Activated B cell treated with CpG ODN at 0.5 μM for 24 hours (primary cell): ENCODE data around the gene C9. TPM values are rescaled to one million over a fixed set of nuclear protein-coding genes. Genes with fewer than 3 reads are reported as not detected.

ENCODE experiments used
- ATAC-seq: fragments of 200-7000 bp; cut with Tn5 transposase; one replicate; pipeline ENCODE4 v1.10.0; 2021; ENCODE audit warnings: low read depth, mild to moderate bottlenecking, moderate library complexity
- CTCF ChIA-PET: fragments of 350-600 bp; sonication (Branson Sonifier 250); formaldehyde crosslinking; loops from one replicate; lab custom pipeline; 2021; ENCODE audit warnings: antibody characterized with exemption; lab: Charles Lee
- POLR2A ChIA-PET: fragments of 350-600 bp; sonication (Branson Sonifier 250); formaldehyde crosslinking; loops from one replicate; lab custom pipeline; 2021; ENCODE audit warnings: antibody characterized with exemption; lab: Charles Lee
- DNase-seq: peaks from one replicate; pipeline ENCODE4 v3.0.0; 2022
- H3K27ac Mint-ChIP-seq: one replicate; pipeline ENCODE4 v1.8.0; 2020; ENCODE audit warnings: mixed read lengths
- H3K27me3 Mint-ChIP-seq: one replicate; pipeline ENCODE4 v1.8.0; 2021; ENCODE audit warnings: mixed read lengths
- H3K36me3 Mint-ChIP-seq: one replicate; pipeline ENCODE4 v1.8.0; 2021; ENCODE audit warnings: low read depth, mixed read lengths
- H3K4me1 Mint-ChIP-seq: one replicate; pipeline ENCODE4 v1.8.0; 2021; ENCODE audit warnings: mixed read lengths
- H3K4me3 Mint-ChIP-seq: one replicate; pipeline ENCODE4 v1.8.0; 2020; ENCODE audit warnings: mild to moderate bottlenecking, mixed read lengths
- H3K9me3 Mint-ChIP-seq: one replicate; pipeline ENCODE4 v1.8.0; 2020; ENCODE audit warnings: mixed read lengths
- CTCF ChIP-seq: fragments of 200-600 bp; IDR thresholded peaks from one replicate; pipeline ENCODE4 v1.8.0; 2022; ENCODE audit warnings: antibody characterized with exemption, mild to moderate bottlenecking
- intact Hi-C: fragments of 100-400 bp; cut with micrococcal nuclease; formaldehyde crosslinking; loops from one replicate; pipeline ENCODE4 v1.15.1; 2024
- total RNA-seq: library from RNA; stranded (reverse); gene quantifications from 2 replicates; pipeline ENCODE4 v1.2.3, GENCODE V29; 2022

The C9 gene
- total RNA-seq, 1 donor from 2014 or later: not detected

DNA sequence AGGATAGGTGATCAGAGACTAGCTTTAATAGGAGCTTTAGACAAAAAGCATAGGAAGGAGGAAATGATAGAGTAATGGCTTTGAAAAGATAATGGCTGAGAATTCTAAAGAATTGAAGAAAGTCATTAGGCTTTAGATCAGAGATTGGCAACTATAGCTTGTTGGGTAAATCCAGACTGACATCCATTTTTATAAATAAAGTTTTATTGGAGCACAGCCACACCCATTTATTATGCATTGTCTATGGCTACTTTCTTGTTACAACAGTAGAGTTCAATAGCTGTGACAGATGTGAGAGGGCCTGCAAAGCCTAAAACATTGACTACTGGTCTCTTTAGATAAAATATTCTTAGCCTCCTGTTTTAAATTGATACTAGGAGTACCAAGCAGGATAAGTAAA, 104.2 kb downstream of the C9 start:
- intact Hi-C loops: no loop called here
- H3K27ac Mint-ChIP-seq: no peak overlapping the region

GRCh38 chr5:39257554-39257953, 106.7 kb downstream of the C9 start:
- Mint-ChIP-seq H3K27ac (no peak overlapping the region), H3K4me1 (no peaks in the 10 kb centered on the region), H3K4me3 (no peak overlapping the region), H3K27me3 (peaks cover 9% of the 10 kb centered on the region), H3K36me3 (no peaks in the 10 kb centered on the region), H3K9me3 (no peaks in the 10 kb centered on the region)
- POLR2A ChIA-PET: no interaction called here
- CTCF ChIA-PET: interaction anchor here (1.2 kb wide), 1 partner anchor 40 kb away, joined by 3 read pairs; no protein-coding TSS in a partner anchor
- TF ChIP-seq CTCF: no peak
- intact Hi-C loops: no loop called here
- ATAC-seq: no peak
- DNase-seq: no peak

More for the DNA sequence above, 104.2 kb downstream of the C9 start:
- H3K4me1 Mint-ChIP-seq: peaks cover 2% of the 10 kb centered on the region
- H3K36me3 Mint-ChIP-seq: no peaks in the 10 kb centered on the region
- POLR2A ChIA-PET: no interaction called here
- peaks cover 7% of the 10 kb centered on the region for H3K27me3 Mint-ChIP-seq
- DNase-seq: no peak
- TF ChIP-seq CTCF: no peak
- no peak for ATAC-seq
- CTCF ChIA-PET: no interaction called here
- no peaks in the 10 kb centered on the region for H3K9me3 Mint-ChIP-seq
- H3K4me3 Mint-ChIP-seq: no peak overlapping the region

- intact Hi-C loops: no loop called here
- no peak for TF ChIP-seq CTCF
- ChIA-PET CTCF (interaction anchor here (1.2 kb wide), 1 partner anchor 39 kb away, joined by 3 read pairs; no protein-coding TSS in a partner anchor), POLR2A (no interaction called here)
- Mint-ChIP-seq H3K27me3 (peaks cover 9% of the 10 kb centered on the region), H3K27ac (no peak overlapping the region), H3K4me3 (no peak overlapping the region), H3K36me3 (no peaks in the 10 kb centered on the region), H3K4me1 (no peaks in the 10 kb centered on the region), H3K9me3 (no peaks in the 10 kb centered on the region)
- DNase-seq: no peak
- ATAC-seq: no peak
These were observed 107.6 kb downstream of the C9 start for GRCh38 chr5:39256477-39257235.

GRCh38 chr5:39255406-39255805, 108.9 kb downstream of the C9 start:
- Mint-ChIP-seq H3K4me3 (no peak overlapping the region), H3K27ac (no peak overlapping the region), H3K27me3 (peaks cover 9% of the 10 kb centered on the region), H3K36me3 (no peaks in the 10 kb centered on the region), H3K4me1 (no peaks in the 10 kb centered on the region), H3K9me3 (peaks cover 3% of the 10 kb centered on the region)
- TF ChIP-seq CTCF: no peak
- intact Hi-C loops: no loop called here
- POLR2A ChIA-PET: interaction anchor here (0.6 kb wide), 1 partner anchor 447 kb away, joined by 5 read pairs; no protein-coding TSS in a partner anchor
- CTCF ChIA-PET: no interaction called here
- ATAC-seq (no peak), DNase-seq (no peak)

DNA sequence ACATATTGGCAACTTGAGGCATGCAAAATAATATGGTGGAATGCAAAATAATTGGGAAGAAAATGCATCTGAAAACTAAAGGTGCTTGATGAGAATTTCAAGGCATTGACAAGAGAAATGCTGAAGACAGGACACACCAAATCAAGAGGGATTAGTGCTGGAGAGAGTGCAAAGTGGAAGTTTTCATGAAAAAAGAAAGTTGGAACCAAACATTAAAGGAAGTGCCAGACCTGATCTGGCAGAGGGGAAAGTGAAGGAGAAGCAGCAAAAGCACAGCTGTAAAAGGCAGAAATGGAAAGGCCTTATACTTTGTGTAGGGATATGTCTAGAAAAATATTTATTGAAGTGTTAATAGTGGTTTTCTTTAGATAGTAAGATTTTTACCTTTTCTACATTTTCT, 109.6 kb downstream of the C9 start:
- Mint-ChIP-seq H3K36me3 (no peaks in the 10 kb centered on the region), H3K9me3 (peaks cover 9% of the 10 kb centered on the region), H3K27ac (no peak overlapping the region), H3K4me3 (no peak overlapping the region), H3K4me1 (no peaks in the 10 kb centered on the region), H3K27me3 (peaks cover 9% of the 10 kb centered on the region)
- POLR2A ChIA-PET: interaction anchor here (0.6 kb wide), 1 partner anchor 448 kb away, joined by 5 read pairs; no protein-coding TSS in a partner anchor
- DNase-seq (no peak), ATAC-seq (no peak)
- no peak for TF ChIP-seq CTCF
- CTCF ChIA-PET: no interaction called here
- intact Hi-C loops: no loop called here
